RWPE1 (cell line): ENCODE results near the gene LRRFIP1.

Experiments used
- CTCF ChIA-PET: fragments of 350-600 bp; sonication (Branson Sonifier 250); formaldehyde crosslinking; extraction: SDS; loops from one replicate; lab custom pipeline; 2021; lab: Yijun Ruan, JAX
- POLR2A ChIA-PET: fragments of 400-600 bp; formaldehyde crosslinking; extraction: SDS; loops from one replicate; lab custom pipeline; 2020; ENCODE audit warnings: antibody characterized with exemption; ENCODE audit not compliant: low non-redundant PET; lab: Yijun Ruan, JAX
- DNase-seq: peaks from one replicate; pipeline ENCODE4 v3.0.0; 2012; ENCODE audit warnings: low spot score
- H3K27ac ChIP-seq: fragments of 450-650 bp; 2 replicates; pipeline ENCODE4 v1.5.1; 2017
- CTCF ChIP-seq: fragments of 450-650 bp; conservative IDR thresholded peaks from 2 replicates; pipeline ENCODE4 v1.5.1; 2017; ENCODE audit warnings: low read depth, mild to moderate bottlenecking

The LRRFIP1 gene

GRCh38 chr2:237618449-237618848, 8.9 kb upstream of the LRRFIP1 start:
- no peak for DNase-seq
- H3K27ac ChIP-seq: no peak overlapping the region
- ChIA-PET POLR2A (no interaction called here), CTCF (no interaction called here)
- TF ChIP-seq CTCF: no peak

GRCh38 chr2:237623428-237624403, 3.7 kb upstream of the LRRFIP1 start:
- CTCF ChIA-PET: interaction anchor here (0.6 to 0.7 kb wide), 2 partner anchors 22 to 285 kb away, joined by 3 read pairs; no protein-coding TSS in a partner anchor
- POLR2A ChIA-PET: no interaction called here

GRCh38 chr2:237624565-237624964, 2.8 kb upstream of the LRRFIP1 start:
- no peak for TF ChIP-seq CTCF
- ChIA-PET CTCF (interaction anchor here (0.6 to 1.6 kb wide), 2 partner anchors 49 to 286 kb away, joined by 3 to 5 read pairs; no protein-coding TSS in a partner anchor), POLR2A (no interaction called here)
- no peak for DNase-seq
- H3K27ac ChIP-seq: no peak overlapping the region

More at GRCh38 chr2:237623428-237624403, 3.7 kb upstream of the LRRFIP1 start:
- H3K27ac ChIP-seq: no peak overlapping the region
- DNase-seq: no peak
- TF ChIP-seq CTCF: no peak

GRCh38 chr2:237625216-237625705, 2.1 kb upstream of the LRRFIP1 start:
- CTCF ChIA-PET: interaction anchor here (1.6 kb wide), 1 partner anchor 48 kb away, joined by 5 read pairs; no protein-coding TSS in a partner anchor
- no peak overlapping the region for H3K27ac ChIP-seq
- no peak for DNase-seq
- no peak for TF ChIP-seq CTCF
- POLR2A ChIA-PET: no interaction called here

GRCh38 chr2:237625777-237626176, 1.6 kb upstream of the LRRFIP1 start:
- CTCF ChIA-PET: interaction anchor here (1.6 kb wide), 1 partner anchor 48 kb away, joined by 5 read pairs; no protein-coding TSS in a partner anchor
- DNase-seq: no peak
- no peak overlapping the region for H3K27ac ChIP-seq
- POLR2A ChIA-PET: no interaction called here
- no peak for TF ChIP-seq CTCF

GRCh38 chr2:237626813-237627440, 460 bp upstream of the LRRFIP1 start:
- POLR2A ChIA-PET: no interaction called here
- no peak overlapping the region for H3K27ac ChIP-seq
- TF ChIP-seq CTCF: no peak
- CTCF ChIA-PET: interaction anchor here (0.6 kb wide), 1 partner anchor 9 kb away, joined by 3 read pairs; no protein-coding TSS in a partner anchor
- no peak for DNase-seq
